HepG2 (cell line): ENCODE data around the gene SPRYD3. TPM values are rescaled to one million over a fixed set of nuclear protein-coding genes. Genes with fewer than 3 reads are reported as not detected.

ENCODE experiments used
- ATAC-seq: fragments of 200-7000 bp; cut with Tn5 transposase; 3 replicates; pipeline ENCODE4 v1.9.1; 2020; ENCODE audit warnings: mild to moderate bottlenecking, moderate library complexity
- BruUV-seq: library from RNA; stranded (reverse); fragments of 400-500 nt; replicated peaks from 2 replicates; lab custom pipeline; 2021; lab: Mats Ljungman, UMichigan
- CTCF ChIA-PET: fragments of 300-600 bp; formaldehyde crosslinking; extraction: SDS; loops from one replicate; lab custom pipeline; 2021; ENCODE audit warnings: low total read pairs, inconsistent platforms, low intra/inter-chr PET ratio; lab: Yijun Ruan, JAX
- POLR2A ChIA-PET: fragments of 350-600 bp; sonication (Branson Sonifier 250); formaldehyde crosslinking; loops from one replicate; lab custom pipeline; 2020; ENCODE audit warnings: antibody characterized with exemption, inconsistent platforms; lab: Yijun Ruan, JAX
- DNase-seq: peaks from one replicate; pipeline ENCODE4 v3.0.0-alpha.2; 2015; ENCODE audit warnings: low spot score
- FAIRE-seq: peaks from 3 replicates; lab custom pipeline; 2011; peaks lifted over from hg19 to GRCh38; lab: Jason Lieb, UNC
- H2AFZ ChIP-seq: one replicate; pipeline ENCODE4 v1.6.1; 2011; ENCODE audit warnings: low read length, inconsistent platforms
- H3K27ac ChIP-seq: fragments of 300-600 bp; 3 replicates; pipeline ENCODE4 v1.8.0; 2011; ENCODE audit warnings: mixed run types, mild to moderate bottlenecking, mixed read lengths, low read length, inconsistent platforms; ENCODE audit not compliant: insufficient read depth; ENCODE audit errors: extremely low read length
- H3K27me3 ChIP-seq, 2 experiments: fragments of 200-600 bp in 1 of 2; 2 replicates in 1 of 2; 3 replicates in 1 of 2; pipeline versions ENCODE4 v1.6.0 to v1.8.0; 2011; ENCODE audit warnings: low read length in 2 of 2, mild to moderate bottlenecking in 2 of 2, moderate library complexity in 2 of 2, inconsistent platforms in 1 of 2; ENCODE audit not compliant: insufficient read depth in 2 of 2, control insufficient read depth in 1 of 2
- H3K36me3 ChIP-seq, 2 experiments: fragments of 200-600 bp in 1 of 2; replicated peaks in 1 of 2; 2 replicates in 1 of 2; 3 replicates in 1 of 2; pipeline versions ENCODE4 v1.5.1 to v1.8.0; 2011; ENCODE audit warnings: low read length in 2 of 2, inconsistent platforms in 1 of 2; ENCODE audit not compliant: insufficient read depth in 2 of 2, control insufficient read depth in 1 of 2
- H3K4me1 ChIP-seq: 2 replicates; pipeline ENCODE4 v1.5.1; 2012; ENCODE audit warnings: low read length, inconsistent platforms; ENCODE audit not compliant: insufficient read depth
- H3K4me2 ChIP-seq: 2 replicates; pipeline ENCODE4 v1.6.0; 2011; ENCODE audit warnings: low read depth, low read length, inconsistent platforms
- H3K4me3 ChIP-seq, 3 experiments: fragments of 200-600 bp in 1 of 3; sonication (generic), shearing (Covaris generic) in 1 of 3; replicated peaks in 1 of 3; 2 replicates each; pipeline ENCODE4 v1.5.1; 2011 to 2016; ENCODE audit warnings: low read length in 3 of 3, inconsistent platforms in 2 of 3, low read depth in 2 of 3, mild to moderate bottlenecking in 2 of 3, control low read depth in 1 of 3, mixed read lengths in 1 of 3; ENCODE audit not compliant: insufficient read depth in 1 of 3
- H3K79me2 ChIP-seq: one replicate; pipeline ENCODE4 v1.6.1; 2011; ENCODE audit warnings: low read length, inconsistent platforms; ENCODE audit not compliant: insufficient read depth
- H3K9ac ChIP-seq: 2 replicates; pipeline ENCODE4 v1.6.0; 2011; ENCODE audit warnings: mild to moderate bottlenecking, low read depth, low read length, inconsistent platforms; ENCODE audit not compliant: insufficient read depth
- H3K9me3 ChIP-seq: 2 replicates; pipeline ENCODE4 v1.5.1; 2012; ENCODE audit warnings: mild to moderate bottlenecking, low read length
- H4K20me1 ChIP-seq: 2 replicates; pipeline ENCODE4 v1.6.0; 2011; ENCODE audit warnings: inconsistent platforms, mild to moderate bottlenecking, low read length, moderate library complexity; ENCODE audit not compliant: insufficient read depth
- BRCA1 ChIP-seq: sonication (generic); formaldehyde crosslinking; IDR thresholded peaks from 2 replicates; pipeline ENCODE4 v1.4.0; 2020; ENCODE audit warnings: missing genetic modification reagents
- HNRNPL ChIP-seq: fragments of 200-400 bp; formaldehyde crosslinking; IDR thresholded peaks from 2 replicates; pipeline ENCODE4 v1.6.1; 2017; ENCODE audit warnings: mild to moderate bottlenecking, low read depth, low read length
- MLXIP ChIP-seq: sonication (generic); formaldehyde crosslinking; IDR thresholded peaks from 2 replicates; pipeline ENCODE4 v1.9.0; 2021; ENCODE audit warnings: missing genetic modification reagents, borderline replicate concordance
- MNT ChIP-seq: fragments of 450-650 bp; IDR thresholded peaks from 2 replicates; pipeline ENCODE4 v1.6.1; 2016
- RERE ChIP-seq: IDR thresholded peaks from 2 replicates; pipeline ENCODE4 v1.6.1; 2016; ENCODE audit warnings: low read depth, missing genetic modification reagents, missing compliant biosample characterization
- SNAPC4 ChIP-seq: sonication (generic); formaldehyde crosslinking; IDR thresholded peaks from 2 replicates; pipeline ENCODE4 v1.4.0; 2020; ENCODE audit warnings: mild to moderate bottlenecking, missing genetic modification reagents
- TEAD3 ChIP-seq: optimal IDR thresholded peaks from 2 replicates; pipeline ENCODE3; 2016; ENCODE audit warnings: borderline replicate concordance
- WGBS: methylation state at CpG from one replicate; pipeline ENCODE4 v1.1.6; 2017; ENCODE audit warnings: low lambda C conversion rate; 5-methylcytosine and 5-hydroxymethylcytosine counted together
- in situ Hi-C: cut with HindIII; loops from 2 replicates; pipeline ENCODE4 v1.10.0; 2017; ENCODE audit warnings: low pct_unique_long_range_greater_than_20kb; ENCODE audit not compliant: extremely low pct_ligation_motif_present
- intact Hi-C: fragments of 100-400 bp; cut with micrococcal nuclease; formaldehyde crosslinking; loops from one replicate; pipeline ENCODE4 v1.10.0; 2022; ENCODE audit not compliant: unreplicated experiment
- polyA plus RNA-seq, 8 experiments: library from polyadenylated mRNA; depleted of rRNA in 3 of 8; stranded (reverse) in 7 of 8; unstranded in 1 of 8; fragments of >200 nt; fragmentation: Illumina TruSeq in 4 of 8; extraction: Trizol in 4 of 8; gene quantifications; 2 replicates each; pipeline versions ENCODE4 v1.2.1 to v1.2.3, GENCODE V29; 2011 to 2016; ENCODE audit warnings: low read depth in 4 of 8, missing spikeins in 1 of 8, mixed read lengths in 1 of 8; ENCODE audit not compliant: insufficient read depth in 1 of 8
- total RNA-seq, 5 experiments: library from RNA; depleted of rRNA; stranded (reverse); fragments of >200 nt; fragmentation: Illumina TruSeq; extraction: Trizol; gene quantifications; 2 replicates each; pipeline ENCODE4 v1.2.3, GENCODE V29; 2016; ENCODE audit warnings: low read depth in 1 of 5

Gene SPRYD3
- total and polyA plus RNA-seq, 2 of the 13 experiments (the other 11 are each of a cell fraction or from before 2014, with no cell fraction given): 9.0 to 9.2 TPM

- Histone ChIP-seq H3K4me1 (peaks cover 27% of the 10 kb centered on the region), H3K36me3 (peaks cover 0 to 16% of the 10 kb centered on the region in 2 experiments; a peak in 2 of 5 replicates), H3K27ac (no peak overlapping the region), H2AFZ (no peak overlapping the region), H4K20me1 (no peaks in the 10 kb centered on the region), H3K4me3 (no peak overlapping the region), H3K79me2 (no peaks in the 10 kb centered on the region), H3K27me3 (no peaks in the 10 kb centered on the region), H3K9me3 (no peaks in the 10 kb centered on the region), H3K9ac (no peak overlapping the region), H3K4me2 (peak overlapping the region; percentile 53; the same call in 1 of the 2 replicates)
- FAIRE-seq (no peak), ATAC-seq (peak; percentile 2; the same call in 1 of the 3 replicates), DNase-seq (no peak)
- in situ Hi-C loops (loop anchor here (5.0 kb wide), 2 partner anchors 42 to 132 kb away; partner anchors contain the start of gene SOAT2), intact Hi-C loops (loop anchor here (1.0 kb wide), 1 partner anchor 7 kb away; no protein-coding TSS in a partner anchor)
- 81% methylated on average over 9 of the region's 18 CpGs for WGBS
- ChIA-PET POLR2A (interaction anchor here (1.2 to 3.4 kb wide), 7 partner anchors 9 to 235 kb away, joined by 3 to 50 read pairs (median 16); partner anchors contain the start of genes CSAD, PFDN5, SOAT2 and SPRYD3), CTCF (interaction anchor here (0.8 kb wide), 1 partner anchor 13 kb away, joined by 4 read pairs; no protein-coding TSS in a partner anchor)
- BruUV-seq: no TSS peak
- no peak for TF ChIP-seq MLXIP (CRISPR knock-in tag)
- no peak for TF ChIP-seq BRCA1 (CRISPR knock-in tag)
- 0 out of 2 replicates have a peak, but pooled peaks have one; percentile 24 for TF ChIP-seq HNRNPL
- no peak for TF ChIP-seq MNT
- 0 out of 2 replicates have a peak, but pooled peaks have one; percentile 22 for TF ChIP-seq SNAPC4 (CRISPR knock-in tag)
- no peak for TF ChIP-seq TEAD3 (CRISPR knock-in tag)
- no peak for TF ChIP-seq RERE
Measured at GRCh38 chr12:53060721-53061276, 18.4 kb downstream of the SPRYD3 start.
